GM12892 (cell line): ENCODE data around the gene RNF17.

Experiments used
- POLR2AphosphoS5 ChIP-seq: IDR thresholded peaks from 2 replicates; pipeline ENCODE4 v1.6.1; 2011; ENCODE audit warnings: low read depth, low read length, control low read depth
- TAF1 ChIP-seq: IDR thresholded peaks from 2 replicates; pipeline ENCODE4 v1.6.1; 2011; ENCODE audit warnings: low read depth, mild to moderate bottlenecking, control low read depth, low read length, borderline replicate concordance

DNA sequence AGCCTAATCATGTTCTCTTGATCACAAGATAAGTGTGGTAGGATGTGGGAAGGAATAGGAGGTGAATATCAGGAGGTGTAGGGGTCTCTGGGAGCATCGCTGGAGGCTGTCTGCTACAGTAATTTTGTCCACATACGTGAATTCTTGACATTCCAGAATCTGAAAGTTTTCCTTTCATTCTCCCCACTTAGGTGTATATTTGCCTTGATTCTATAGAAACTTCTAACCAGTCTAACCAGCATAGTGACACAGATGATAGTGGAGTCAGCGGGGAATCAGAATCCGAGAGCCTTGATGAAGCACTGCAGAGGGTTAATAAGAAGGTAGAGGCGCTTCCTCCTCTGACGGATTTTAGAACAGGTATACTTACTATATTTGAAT is 106.4 kb downstream of the RNF17 start:
- TF ChIP-seq TAF1 (no peak), POLR2AphosphoS5 (no peak)
